Thyroid gland (tissue), 4 donors: Measurements from ENCODE around the gene TMC8. TPM values are rescaled to one million over a fixed set of nuclear protein-coding genes. Genes with fewer than 3 reads are reported as not detected.
A peak's percentile ranks its signal among the peaks of the same experiment; 100 is the strongest.
"Not testable (repeated sequence)": the region's sequence is repeated elsewhere in the genome, so short reads cannot be mapped to it uniquely, and the experiment has no call there.

Experiments
- DNase-seq, 2 donors: peaks; one replicate each; pipeline ENCODE4 v3.0.0-alpha.2; 2019
- H3K27ac ChIP-seq, 3 donors: fragments of 200-600 bp; sonication (generic); 1 replicate in 2 of 3; 2 replicates in 1 of 3; pipeline ENCODE4 v1.5.1; 2016 to 2019; ENCODE audit warnings: mild to moderate bottlenecking in 1 of 3, moderate library complexity in 1 of 3
- H3K27me3 ChIP-seq: fragments of 200-600 bp; sonication (generic); one replicate; pipeline ENCODE4 v1.5.1; 2019
- H3K36me3 ChIP-seq, 2 donors: fragments of 200-600 bp; sonication (generic); one replicate each; pipeline ENCODE4 v1.5.1; 2016 to 2019
- H3K4me1 ChIP-seq, 2 donors: fragments of 200-600 bp; sonication (generic); one replicate each; pipeline ENCODE4 v1.5.1; 2017 to 2019
- H3K4me3 ChIP-seq, 3 donors: fragments of 200-600 bp; sonication (generic); replicated peaks in 1 of 3; 1 replicate in 2 of 3; 2 replicates in 1 of 3; pipeline ENCODE4 v1.5.1; 2016; ENCODE audit warnings: mild to moderate bottlenecking in 1 of 3
- H3K9me3 ChIP-seq: fragments of 200-600 bp; sonication (generic); one replicate; pipeline ENCODE4 v1.5.1; 2017
- POLR2A ChIP-seq, 2 donors: fragments of 450-650 bp; IDR thresholded peaks; one replicate each; pipeline ENCODE4 v1.6.1; 2017; ENCODE audit warnings: antibody characterized with exemption in 2 of 2, mild to moderate bottlenecking in 2 of 2, moderate library complexity in 1 of 2
- WGBS, 2 donors: methylation state at CpG; one replicate each; pipeline ENCODE4 v1.1.5; 2017; 5-methylcytosine and 5-hydroxymethylcytosine counted together
- intact Hi-C: fragments of 100-400 bp; cut with DNase I; formaldehyde crosslinking; loops from one replicate; pipeline ENCODE4 v1.15.1; 2023
- total RNA-seq, 4 donors: library from RNA; depleted of rRNA; stranded (reverse); fragments of >200 nt; gene quantifications; one replicate each; pipeline ENCODE4 v1.2.3, GENCODE V29; 2016
- TF ChIP-seq, protein P1 (sequence below), 6 experiments: fragments of 200-600 bp in 3 of 6; fragments of 450-650 bp in 3 of 6; sonication (generic) in 3 of 6; IDR thresholded peaks; one replicate each; pipeline ENCODE4 v1.5.1; 2016 to 2019; ENCODE audit warnings: antibody characterized with exemption in 6 of 6, mild to moderate bottlenecking in 2 of 6, inconsistent platforms in 1 of 6, moderate library complexity in 1 of 6

The TMC8 gene
- total RNA-seq = 1 to 10 TPM; 1.4 to 4.7 (median 1.9) TPM

DNA sequence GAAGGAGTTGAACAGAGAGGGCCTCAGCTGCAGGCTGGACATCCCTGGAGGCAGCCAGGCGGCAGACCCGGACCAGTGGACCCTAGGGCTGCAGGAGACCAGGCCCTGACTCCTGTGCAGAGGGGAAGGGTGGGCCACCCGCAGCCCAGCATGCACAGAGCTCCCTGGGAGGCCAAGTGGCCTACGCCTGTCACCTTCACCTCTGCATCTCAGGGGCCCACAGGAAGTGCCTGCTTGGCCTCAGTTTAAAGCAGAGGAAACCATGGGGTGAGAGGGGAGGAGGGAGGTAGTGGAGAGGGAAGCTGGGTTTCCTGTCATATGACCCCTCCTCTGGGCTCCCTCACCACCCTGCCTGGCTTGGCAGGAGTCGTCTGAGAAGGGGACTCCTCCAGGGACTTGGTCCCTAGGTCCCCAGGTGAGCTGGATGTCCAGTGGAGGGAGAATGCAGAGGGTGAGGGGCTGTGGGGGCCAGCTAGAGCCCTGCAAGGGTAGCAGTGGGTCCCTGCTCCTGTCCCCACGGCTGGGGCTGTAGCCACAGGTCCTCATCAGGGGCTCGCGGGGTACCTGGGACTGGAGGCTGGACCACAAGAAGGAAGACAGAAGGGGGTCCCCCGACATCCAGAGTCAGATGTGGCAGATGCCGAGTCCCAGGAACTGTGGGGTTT, at the start of gene TMC8:
TMC8 (plus strand) TSS at position 335 of the 665 bp plus-strand sequence. CDS start 818 bp downstream, outside the sequence.
- peaks cover 26 to 55% of the 10 kb centered on the region in 2 donors for H3K4me1 ChIP-seq
- no peak for DNase-seq
- WGBS, 2 donors = 79 to 81% methylated on average over 7 to 9 of the region's 10 CpGs

DNA sequence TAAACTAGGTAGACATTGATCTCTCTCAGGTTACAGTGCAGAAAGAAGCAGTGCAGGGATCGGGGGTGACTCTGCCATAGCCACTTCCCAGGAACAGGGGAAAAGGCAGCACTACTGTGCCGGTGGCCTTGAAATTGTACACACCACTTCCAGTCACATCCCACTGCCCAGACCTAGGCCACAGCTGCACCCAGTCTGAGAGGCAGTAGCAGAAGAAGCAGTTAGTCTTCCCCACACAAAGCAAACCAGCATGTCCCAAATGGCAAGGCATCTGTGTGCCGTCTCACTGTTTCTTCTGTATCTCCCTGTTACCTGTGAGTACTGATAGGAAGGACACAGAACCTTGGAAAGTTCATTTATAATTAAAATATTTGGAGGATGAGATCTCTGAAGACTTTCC, 49.0 kb upstream of the TMC8 start:
- DNase-seq = no peak
- H3K4me3 ChIP-seq = no peak overlapping the region
- peaks cover 18 to 54% of the 10 kb centered on the region in 2 donors for H3K36me3 ChIP-seq
- no peak for TF ChIP-seq POLR2A (IDR thresholded peaks at IDR 0.05)
- TF ChIP-seq, protein P1, sequence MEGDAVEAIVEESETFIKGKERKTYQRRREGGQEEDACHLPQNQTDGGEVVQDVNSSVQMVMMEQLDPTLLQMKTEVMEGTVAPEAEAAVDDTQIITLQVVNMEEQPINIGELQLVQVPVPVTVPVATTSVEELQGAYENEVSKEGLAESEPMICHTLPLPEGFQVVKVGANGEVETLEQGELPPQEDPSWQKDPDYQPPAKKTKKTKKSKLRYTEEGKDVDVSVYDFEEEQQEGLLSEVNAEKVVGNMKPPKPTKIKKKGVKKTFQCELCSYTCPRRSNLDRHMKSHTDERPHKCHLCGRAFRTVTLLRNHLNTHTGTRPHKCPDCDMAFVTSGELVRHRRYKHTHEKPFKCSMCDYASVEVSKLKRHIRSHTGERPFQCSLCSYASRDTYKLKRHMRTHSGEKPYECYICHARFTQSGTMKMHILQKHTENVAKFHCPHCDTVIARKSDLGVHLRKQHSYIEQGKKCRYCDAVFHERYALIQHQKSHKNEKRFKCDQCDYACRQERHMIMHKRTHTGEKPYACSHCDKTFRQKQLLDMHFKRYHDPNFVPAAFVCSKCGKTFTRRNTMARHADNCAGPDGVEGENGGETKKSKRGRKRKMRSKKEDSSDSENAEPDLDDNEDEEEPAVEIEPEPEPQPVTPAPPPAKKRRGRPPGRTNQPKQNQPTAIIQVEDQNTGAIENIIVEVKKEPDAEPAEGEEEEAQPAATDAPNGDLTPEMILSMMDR (IDR thresholded peaks at IDR 0.05) = no peak
- 93 to 97% methylated on average over 3 of the region's 3 CpGs for WGBS, 2 donors
- H3K4me1 ChIP-seq = no peaks in the 10 kb centered on the region
- intact Hi-C loops = no loop called here
- H3K9me3 ChIP-seq = no peaks in the 10 kb centered on the region
- no peak overlapping the region for H3K27ac ChIP-seq
- H3K27me3 ChIP-seq = no peaks in the 10 kb centered on the region

More for the DNA sequence above, at the start of gene TMC8:
- H3K36me3 ChIP-seq = no peaks in the 10 kb centered on the region
- TF ChIP-seq POLR2A (IDR thresholded peaks at IDR 0.05) = no peak
- TF ChIP-seq, protein P1 (IDR thresholded peaks at IDR 0.05) = no peak
- intact Hi-C loops = no loop called here
- peak within 1 kb of the TSS in 1 of 3 donors; percentile 23 for H3K4me3 ChIP-seq
- no peaks in the 10 kb centered on the region for H3K27me3 ChIP-seq
- no peak within 1 kb of the TSS for H3K27ac ChIP-seq
- H3K9me3 ChIP-seq = no peaks in the 10 kb centered on the region

- H3K27me3 ChIP-seq, intact Hi-C loops, DNase-seq, H3K4me3 ChIP-seq, H3K27ac ChIP-seq, H3K9me3 ChIP-seq, H3K4me1 ChIP-seq: not testable (repeated sequence)
- WGBS, 2 donors = 85 to 91% methylated on average over 5 of the region's 5 CpGs
- peaks cover 22 to 54% of the 10 kb centered on the region in 2 donors for H3K36me3 ChIP-seq
Observed at GRCh38 chr17:78082355-78082872, 48.2 kb upstream of the TMC8 start.

DNA sequence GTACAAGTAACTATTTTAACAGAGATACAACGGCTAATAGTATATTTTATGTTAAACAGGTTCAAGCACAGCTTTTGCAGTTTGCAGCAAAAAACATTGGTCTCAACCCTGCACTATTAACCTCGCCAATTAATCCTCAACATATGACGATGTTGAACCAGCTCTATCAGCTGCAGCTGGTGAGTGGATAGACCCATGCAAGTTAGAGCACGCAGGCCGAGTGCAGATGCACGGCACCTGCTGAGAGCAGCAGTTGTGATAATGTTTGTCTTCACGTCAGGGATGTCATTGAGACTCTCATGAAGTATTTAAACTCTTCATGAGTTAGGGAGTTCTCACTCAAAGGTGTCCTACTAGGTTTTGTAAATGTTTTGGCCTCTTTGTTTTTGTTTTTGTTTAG, 47.6 kb upstream of the TMC8 start:
- TF ChIP-seq POLR2A (IDR thresholded peaks at IDR 0.05) = no peak
- TF ChIP-seq, protein P1 (IDR thresholded peaks at IDR 0.05) = no peak
- 94% methylated on average over 7 of the region's 7 CpGs for WGBS, 2 donors
- DNase-seq = no peak
- H3K4me3 ChIP-seq = no peak overlapping the region
- H3K27me3 ChIP-seq = no peaks in the 10 kb centered on the region
- peaks cover 25 to 54% of the 10 kb centered on the region in 2 donors for H3K36me3 ChIP-seq
- H3K9me3 ChIP-seq = no peaks in the 10 kb centered on the region
- intact Hi-C loops = no loop called here
- H3K27ac ChIP-seq = no peak overlapping the region
- no peaks in the 10 kb centered on the region for H3K4me1 ChIP-seq

- H3K36me3 ChIP-seq = peaks cover 19 to 40% of the 10 kb centered on the region in 2 donors
Observed at GRCh38 chr17:78086740-78087139, 43.8 kb upstream of the TMC8 start.

More at GRCh38 chr17:78086740-78087139, 43.8 kb upstream of the TMC8 start:
- TF ChIP-seq POLR2A (IDR thresholded peaks at IDR 0.05) = no peak
- TF ChIP-seq, protein P1 (IDR thresholded peaks at IDR 0.05) = no peak
- Histone ChIP-seq H3K4me1 (no peaks in the 10 kb centered on the region), H3K4me3 (no peak overlapping the region), H3K9me3 (no peaks in the 10 kb centered on the region), H3K27ac (no peak overlapping the region), H3K27me3 (no peaks in the 10 kb centered on the region)
- intact Hi-C loops = no loop called here
- 97 to 98% methylated on average over 13 of the region's 13 CpGs for WGBS, 2 donors
- DNase-seq = no peak
